ENCODE data around the gene HYCC2. TPM values are rescaled to one million over a fixed set of nuclear protein-coding genes. Genes with fewer than 3 reads are reported as not detected.
A peak's percentile ranks its signal among the peaks of the same experiment; 100 is the strongest.

The HYCC2 gene
- polyA plus RNA-seq, 1 donor (not counting 4 experiments of a cell fraction or from before 2014, with no cell fraction given) = 8.0 TPM

DNA sequence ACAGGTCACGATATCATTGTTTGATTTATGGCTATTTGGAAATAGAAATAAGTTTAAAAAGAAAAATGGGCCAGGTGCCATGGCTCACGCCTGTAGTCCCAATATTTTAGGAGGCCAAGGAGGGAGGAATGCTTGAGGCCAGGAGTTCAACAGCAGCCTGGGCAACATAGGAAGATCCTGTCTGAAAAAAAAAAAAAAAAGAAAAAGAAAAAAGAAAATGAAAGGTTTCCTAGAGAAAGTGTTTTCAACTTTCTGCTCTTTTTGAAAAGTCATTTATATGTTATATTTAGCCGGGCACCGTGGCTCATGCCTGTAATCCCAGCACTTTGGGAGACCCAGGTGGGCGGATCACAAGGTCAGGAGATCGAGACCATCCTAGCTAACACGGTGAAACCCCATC, 3.5 kb upstream of the HYCC2 start:
- H3K4me2 ChIP-seq (ENCODE audit: control insufficient read depth, extremely low read depth, insufficient read depth, low read depth, low read length) = no peak overlapping the region
- H3K27ac ChIP-seq (ENCODE audit: control insufficient read depth, insufficient read depth, low read length) = no peak overlapping the region
- no peaks in the 10 kb centered on the region for H3K27me3 ChIP-seq (ENCODE audit: control insufficient read depth, extremely low read depth, insufficient read depth, low read length)
- DNase-seq (ENCODE audit: low read depth, low spot score) (no peak), FAIRE-seq (no peak)
- dilution Hi-C loops (cut with MboI; ENCODE audit: extremely low pct_ligation_motif_present, low sequenced_read_pairs) = no loop called here
- no peak overlapping the region for H2AFZ ChIP-seq (ENCODE audit: control insufficient read depth, low read length)
- TF ChIP-seq, protein P1, sequence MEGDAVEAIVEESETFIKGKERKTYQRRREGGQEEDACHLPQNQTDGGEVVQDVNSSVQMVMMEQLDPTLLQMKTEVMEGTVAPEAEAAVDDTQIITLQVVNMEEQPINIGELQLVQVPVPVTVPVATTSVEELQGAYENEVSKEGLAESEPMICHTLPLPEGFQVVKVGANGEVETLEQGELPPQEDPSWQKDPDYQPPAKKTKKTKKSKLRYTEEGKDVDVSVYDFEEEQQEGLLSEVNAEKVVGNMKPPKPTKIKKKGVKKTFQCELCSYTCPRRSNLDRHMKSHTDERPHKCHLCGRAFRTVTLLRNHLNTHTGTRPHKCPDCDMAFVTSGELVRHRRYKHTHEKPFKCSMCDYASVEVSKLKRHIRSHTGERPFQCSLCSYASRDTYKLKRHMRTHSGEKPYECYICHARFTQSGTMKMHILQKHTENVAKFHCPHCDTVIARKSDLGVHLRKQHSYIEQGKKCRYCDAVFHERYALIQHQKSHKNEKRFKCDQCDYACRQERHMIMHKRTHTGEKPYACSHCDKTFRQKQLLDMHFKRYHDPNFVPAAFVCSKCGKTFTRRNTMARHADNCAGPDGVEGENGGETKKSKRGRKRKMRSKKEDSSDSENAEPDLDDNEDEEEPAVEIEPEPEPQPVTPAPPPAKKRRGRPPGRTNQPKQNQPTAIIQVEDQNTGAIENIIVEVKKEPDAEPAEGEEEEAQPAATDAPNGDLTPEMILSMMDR (optimal IDR thresholded peaks at IDR 0.05 in 1 of 3, IDR thresholded peaks at IDR 0.05 in 1 of 3, conservative IDR thresholded peaks at IDR 0.05 in 1 of 3; ENCODE audit: extremely low read depth in 1 of 3, insufficient read depth in 2 of 3, low read length in 3 of 3) = no peak
- no peak for TF ChIP-seq EZH2 (IDR thresholded peaks at IDR 0.05; ENCODE audit: low read length)
- H3K9ac ChIP-seq (ENCODE audit: control insufficient read depth, extremely low read depth, insufficient read depth, low read length) = no peak overlapping the region
- peaks cover 50% of the 10 kb centered on the region for H3K79me2 ChIP-seq (ENCODE audit: control insufficient read depth, insufficient read depth, low read length)
- H3K4me1 ChIP-seq (ENCODE audit: control insufficient read depth, extremely low read depth, insufficient read depth, low read length) = peaks cover 13% of the 10 kb centered on the region
- H3K4me3 ChIP-seq (ENCODE audit: control insufficient read depth in 2 of 3, extremely low read depth in 1 of 3, insufficient read depth in 2 of 3, low read depth in 1 of 3, low read length in 3 of 3) = no peak overlapping the region
- peaks cover 0 to 4% of the 10 kb centered on the region in 2 experiments for H3K36me3 ChIP-seq (ENCODE audit: control insufficient read depth in 2 of 2, extremely low read depth in 1 of 2, insufficient read depth in 2 of 2, low read length in 2 of 2)
- no peaks in the 10 kb centered on the region for H4K20me1 ChIP-seq (ENCODE audit: control insufficient read depth, extremely low read depth, insufficient read depth, low read length)
- H3K9me1 ChIP-seq (ENCODE audit: control insufficient read depth, extremely low read depth, insufficient read depth, low read length) = no peaks in the 10 kb centered on the region
- H3K9me3 ChIP-seq (ENCODE audit: control insufficient read depth, low read depth, low read length) = no peaks in the 10 kb centered on the region

DNA sequence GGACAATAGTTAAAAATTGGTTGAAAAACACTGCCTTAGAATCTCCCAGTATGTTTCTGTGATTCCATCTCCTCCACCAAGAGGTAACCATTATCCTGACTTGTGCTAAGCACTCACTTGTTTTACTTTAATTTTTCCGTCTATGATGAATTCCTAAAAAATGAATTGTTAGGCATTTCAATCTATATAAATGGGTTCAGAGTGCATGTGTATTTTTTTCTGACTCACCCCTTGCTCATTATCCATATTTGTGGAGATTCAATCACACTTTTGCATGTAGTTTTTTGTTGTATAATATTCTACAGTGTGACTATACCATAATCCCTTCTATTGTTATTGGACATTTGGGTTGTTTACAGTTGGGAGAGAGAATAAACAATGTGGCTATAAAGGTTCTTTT, 1.6 kb upstream of the HYCC2 start:
- Histone ChIP-seq H2AFZ (ENCODE audit: control insufficient read depth, low read length) (no peak overlapping the region), H3K4me1 (ENCODE audit: control insufficient read depth, extremely low read depth, insufficient read depth, low read length) (peaks cover 21% of the 10 kb centered on the region), H3K9me3 (ENCODE audit: control insufficient read depth, low read depth, low read length) (no peaks in the 10 kb centered on the region), H3K4me2 (ENCODE audit: control insufficient read depth, extremely low read depth, insufficient read depth, low read depth, low read length) (peak overlapping the region; percentile 76), H3K4me3 (ENCODE audit: control insufficient read depth in 2 of 3, extremely low read depth in 1 of 3, insufficient read depth in 2 of 3, low read depth in 1 of 3, low read length in 3 of 3) (peak overlapping the region; percentile 78 to 97 (median 96)), H3K36me3 (ENCODE audit: control insufficient read depth in 2 of 2, extremely low read depth in 1 of 2, insufficient read depth in 2 of 2, low read length in 2 of 2) (no peaks in the 10 kb centered on the region), H3K27ac (ENCODE audit: control insufficient read depth, insufficient read depth, low read length) (no peak overlapping the region), H3K9ac (ENCODE audit: control insufficient read depth, extremely low read depth, insufficient read depth, low read length) (no peak overlapping the region), H3K79me2 (ENCODE audit: control insufficient read depth, insufficient read depth, low read length) (peaks cover 66% of the 10 kb centered on the region), H4K20me1 (ENCODE audit: control insufficient read depth, extremely low read depth, insufficient read depth, low read length) (no peaks in the 10 kb centered on the region), H3K9me1 (ENCODE audit: control insufficient read depth, extremely low read depth, insufficient read depth, low read length) (no peaks in the 10 kb centered on the region), H3K27me3 (ENCODE audit: control insufficient read depth, extremely low read depth, insufficient read depth, low read length) (no peaks in the 10 kb centered on the region)
- DNase-seq (ENCODE audit: low read depth, low spot score) (no peak), FAIRE-seq (no peak)
- TF ChIP-seq, protein P1 (optimal IDR thresholded peaks at IDR 0.05 in 1 of 3, IDR thresholded peaks at IDR 0.05 in 1 of 3, conservative IDR thresholded peaks at IDR 0.05 in 1 of 3; ENCODE audit: extremely low read depth in 1 of 3, insufficient read depth in 2 of 3, low read length in 3 of 3) = no peak
- TF ChIP-seq EZH2 (IDR thresholded peaks at IDR 0.05; ENCODE audit: low read length) = no peak
- dilution Hi-C loops (cut with MboI; ENCODE audit: extremely low pct_ligation_motif_present, low sequenced_read_pairs) = no loop called here
